Parathyroid adenoma (tissue), 2 donors: ENCODE data around the gene PMP22.

Experiments used
- H2AFZ ChIP-seq: fragments of 300-600 bp; sonication (generic); one replicate; pipeline ENCODE4 v1.7.0; 2017; ENCODE audit warnings: antibody characterized with exemption, mild to moderate bottlenecking
- H3K27ac ChIP-seq: fragments of 300-600 bp; sonication (generic); one replicate; pipeline ENCODE4 v1.7.0; 2017
- H3K27me3 ChIP-seq: fragments of 300-600 bp; sonication (generic); one replicate; pipeline ENCODE4 v1.7.0; 2017; ENCODE audit warnings: low read length; ENCODE audit not compliant: control insufficient read depth, insufficient read depth
- H3K36me3 ChIP-seq: fragments of 300-600 bp; sonication (generic); one replicate; pipeline ENCODE4 v1.7.0; 2017; ENCODE audit warnings: low read length; ENCODE audit not compliant: control insufficient read depth, insufficient read depth
- H3K4me1 ChIP-seq: fragments of 300-600 bp; sonication (generic); one replicate; pipeline ENCODE4 v1.7.0; 2017; ENCODE audit warnings: control low read depth
- H3K4me2 ChIP-seq: fragments of 300-600 bp; sonication (generic); one replicate; pipeline ENCODE4 v1.7.0; 2017; ENCODE audit warnings: low read length
- H3K4me3 ChIP-seq: fragments of 300-600 bp; sonication (generic); one replicate; pipeline ENCODE4 v1.7.0; 2017; ENCODE audit warnings: low read depth, low read length
- H3K79me2 ChIP-seq: fragments of 300-600 bp; sonication (generic); one replicate; pipeline ENCODE4 v1.7.0; 2017; ENCODE audit warnings: control low read depth
- H3K9ac ChIP-seq: fragments of 300-600 bp; sonication (generic); one replicate; pipeline ENCODE4 v1.7.0; 2017; ENCODE audit warnings: mild to moderate bottlenecking
- H3K9me3 ChIP-seq: fragments of 300-600 bp; sonication (generic); one replicate; pipeline ENCODE4 v1.7.0; 2017; ENCODE audit warnings: low read length; ENCODE audit not compliant: control insufficient read depth
- CTCF ChIP-seq: fragments of 300-600 bp; sonication (generic); IDR thresholded peaks from one replicate; pipeline ENCODE4 v1.7.0; 2017; ENCODE audit warnings: antibody characterized with exemption, mild to moderate bottlenecking
- donor health status: primary hyperparathyroidism.

Gene PMP22

GRCh38 chr17:15267996-15268395 is 2.9 kb upstream of the PMP22 start:
- H2AFZ ChIP-seq = no peak overlapping the region
- H3K9me3 ChIP-seq = no peaks in the 10 kb centered on the region
- no peak overlapping the region for H3K4me3 ChIP-seq
- H3K4me1 ChIP-seq = no peaks in the 10 kb centered on the region
- H3K36me3 ChIP-seq = no peaks in the 10 kb centered on the region
- H3K9ac ChIP-seq = no peak overlapping the region
- H3K4me2 ChIP-seq = no peak overlapping the region
- H3K27me3 ChIP-seq = no peaks in the 10 kb centered on the region
- H3K27ac ChIP-seq = no peak overlapping the region
- no peaks in the 10 kb centered on the region for H3K79me2 ChIP-seq
- TF ChIP-seq CTCF = no peak

DNA sequence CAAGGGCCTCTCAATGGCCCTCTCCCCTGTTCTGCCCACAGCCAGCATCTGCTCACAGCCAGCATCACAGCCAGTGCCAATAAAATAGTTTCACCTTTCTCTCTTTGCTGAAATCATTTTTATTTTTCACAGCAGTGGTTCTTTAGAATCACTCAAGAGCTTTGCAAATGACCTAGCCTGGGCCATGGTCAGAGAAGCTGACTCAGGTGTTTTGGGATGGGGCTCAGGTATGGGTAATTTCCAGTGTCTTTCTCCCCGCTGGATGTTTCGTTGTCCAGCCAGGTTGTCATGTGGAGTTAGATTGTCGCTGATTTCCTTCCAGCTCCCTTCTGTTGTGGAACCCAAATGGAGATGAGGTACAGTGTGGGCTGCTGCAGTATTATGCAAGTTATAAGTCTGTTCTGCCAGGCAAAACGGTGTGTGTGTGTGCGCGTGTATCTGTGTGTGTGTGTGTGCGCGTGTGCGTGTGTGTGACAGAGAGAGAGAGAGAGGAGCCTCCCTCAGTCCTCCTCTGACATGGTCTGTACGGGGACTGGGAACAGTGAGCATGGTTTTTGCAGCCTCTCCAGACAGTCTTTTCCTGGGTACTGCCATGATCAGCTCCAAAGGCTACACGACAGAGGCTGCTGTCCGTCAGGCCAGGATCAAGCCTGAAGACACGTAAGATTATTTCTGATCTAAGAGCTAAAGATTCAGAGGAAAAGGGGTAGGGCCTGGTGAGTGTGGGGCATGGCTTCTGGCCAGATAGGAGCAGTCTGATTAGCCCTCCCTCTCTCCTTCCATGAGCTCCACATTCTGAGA is 1.4 kb upstream of the PMP22 start:
- no peak overlapping the region for H3K27ac ChIP-seq

DNA sequence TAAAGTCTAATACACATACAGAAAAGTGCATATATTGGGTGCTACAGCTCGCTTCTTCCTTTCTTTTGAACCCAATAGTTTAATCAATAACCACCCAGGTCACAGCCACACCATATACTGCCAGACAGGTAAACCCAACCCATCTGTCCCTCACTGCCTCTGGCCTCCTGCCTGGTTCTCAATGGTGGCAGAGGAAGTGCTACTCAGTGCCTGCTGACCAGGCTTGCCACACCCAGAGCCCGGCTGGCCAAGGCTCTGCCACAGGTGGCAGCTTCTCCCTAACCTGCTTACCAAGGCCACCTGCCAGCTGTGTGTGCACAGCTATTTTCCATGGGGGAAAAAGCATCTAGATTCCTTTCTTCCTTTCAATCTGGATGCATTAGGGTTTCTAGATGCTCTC is 584 bp downstream of the PMP22 start:
- Histone ChIP-seq H3K9me3 (no peaks in the 10 kb centered on the region), H3K4me2 (no peak overlapping the region), H3K4me1 (peaks cover 2% of the 10 kb centered on the region), H3K36me3 (no peaks in the 10 kb centered on the region), H3K27me3 (no peaks in the 10 kb centered on the region), H3K4me3 (no peak overlapping the region), H3K27ac (no peak overlapping the region), H2AFZ (no peak overlapping the region), H3K79me2 (no peaks in the 10 kb centered on the region), H3K9ac (no peak overlapping the region)
- TF ChIP-seq CTCF = no peak

More for the DNA sequence above, 1.4 kb upstream of the PMP22 start:
- Histone ChIP-seq H3K9ac (no peak overlapping the region), H3K27me3 (no peaks in the 10 kb centered on the region), H3K4me2 (no peak overlapping the region), H3K79me2 (no peaks in the 10 kb centered on the region), H2AFZ (no peak overlapping the region), H3K9me3 (no peaks in the 10 kb centered on the region), H3K36me3 (no peaks in the 10 kb centered on the region), H3K4me1 (no peaks in the 10 kb centered on the region), H3K4me3 (no peak overlapping the region)
- TF ChIP-seq CTCF = no peak

DNA sequence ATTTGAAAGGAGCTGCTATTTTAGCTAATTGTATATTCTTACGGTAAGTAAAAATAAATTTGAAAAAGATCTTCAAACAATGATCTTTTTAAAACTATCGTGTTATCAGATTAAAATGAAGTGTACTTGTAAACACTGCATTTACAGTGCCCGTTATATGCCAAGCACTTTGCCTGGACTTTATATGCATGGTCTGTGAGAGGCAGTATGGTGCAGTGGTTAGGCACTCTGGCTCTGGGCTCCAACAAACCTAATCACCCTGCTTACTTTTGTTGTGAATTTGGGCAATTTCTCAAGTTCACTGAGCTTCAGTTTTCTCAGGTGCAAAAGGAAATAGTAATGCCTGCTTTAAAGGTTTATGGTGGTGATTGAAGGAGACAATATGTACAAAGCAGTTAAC is 1.4 kb downstream of the PMP22 start:
- no peak overlapping the region for H3K4me3 ChIP-seq
- TF ChIP-seq CTCF = no peak
- H3K9ac ChIP-seq = no peak overlapping the region
- H2AFZ ChIP-seq = no peak overlapping the region
- no peaks in the 10 kb centered on the region for H3K27me3 ChIP-seq
- no peak overlapping the region for H3K4me2 ChIP-seq
- H3K36me3 ChIP-seq = no peaks in the 10 kb centered on the region
- no peaks in the 10 kb centered on the region for H3K9me3 ChIP-seq
- H3K27ac ChIP-seq = no peak overlapping the region
- H3K4me1 ChIP-seq = peaks cover 2% of the 10 kb centered on the region
- no peaks in the 10 kb centered on the region for H3K79me2 ChIP-seq

GRCh38 chr17:15263206-15263579 is 1.9 kb downstream of the PMP22 start:
- Histone ChIP-seq H3K79me2 (no peaks in the 10 kb centered on the region), H3K36me3 (no peaks in the 10 kb centered on the region), H3K9ac (no peak overlapping the region), H3K27ac (no peak overlapping the region), H2AFZ (peak overlapping the region; percentile 16), H3K27me3 (no peaks in the 10 kb centered on the region), H3K4me2 (peak overlapping the region; percentile 20), H3K4me1 (peaks cover 2% of the 10 kb centered on the region), H3K9me3 (no peaks in the 10 kb centered on the region), H3K4me3 (peak overlapping the region; percentile 40)
- TF ChIP-seq CTCF = no peak
